A549 (cell line): ENCODE data around the gene SDC4. TPM values are rescaled to one million over a fixed set of nuclear protein-coding genes. Genes with fewer than 3 reads are reported as not detected.
A peak's percentile ranks its signal among the peaks of the same experiment; 100 is the strongest.

ENCODE experiments used
- ATAC-seq, 2 experiments: fragments of 200-7000 bp in 1 of 2; fragments of >200 bp in 1 of 2; cut with Nextera tagmentation in 1 of 2; cut with Tn5 transposase in 1 of 2; 3 replicates each; pipeline versions ENCODE4 v1.8.0 to v1.9.1; 2018 to 2020; ENCODE audit warnings: mild to moderate bottlenecking in 1 of 2, moderate library complexity in 1 of 2
- CTCF ChIA-PET: fragments of 300-600 bp; sonication (Branson Sonifier 250); formaldehyde crosslinking; extraction: SDS; loops from one replicate; lab custom pipeline; 2021; ENCODE audit warnings: antibody characterized with exemption, inconsistent platforms; lab: Yijun Ruan, JAX
- POLR2A ChIA-PET: fragments of 350-600 bp; formaldehyde crosslinking; extraction: SDS; loops from one replicate; lab custom pipeline; 2021; ENCODE audit warnings: antibody characterized with exemption, inconsistent platforms; lab: Yijun Ruan, JAX
- DNase-seq, 2 experiments: peaks; one replicate each; pipeline versions ENCODE4 v3.0.0 to v3.0.0-alpha.2; 2011 to 2016; ENCODE audit warnings: low read depth in 1 of 2, low spot score in 1 of 2
- FAIRE-seq: peaks from 2 replicates; lab custom pipeline; 2011; peaks lifted over from hg19 to GRCh38; lab: Jason Lieb, UNC
- H3K27ac ChIP-seq, 2 experiments: fragments of >200 bp; sonication (Bioruptor Twin); formaldehyde crosslinking; 3 replicates each; pipeline ENCODE4 v1.5.1; 2016 to 2017
- H3K4me1 ChIP-seq: fragments of >200 bp; sonication (Bioruptor Twin); formaldehyde crosslinking; 3 replicates; pipeline ENCODE4 v1.6.1; 2016
- H3K4me2 ChIP-seq: fragments of >200 bp; sonication (Bioruptor Twin); formaldehyde crosslinking; 3 replicates; pipeline ENCODE4 v1.6.1; 2016
- H3K4me3 ChIP-seq: fragments of >200 bp; sonication (Bioruptor Twin); formaldehyde crosslinking; 3 replicates; pipeline ENCODE4 v1.5.1; 2016
- H3K9me3 ChIP-seq: fragments of >200 bp; sonication (Bioruptor Twin); formaldehyde crosslinking; 3 replicates; pipeline ENCODE4 v1.6.1; 2016
- CBX2 ChIP-seq: fragments of 200-600 bp; sonication (generic); IDR thresholded peaks from 2 replicates; pipeline ENCODE4 v1.6.1; 2016; ENCODE audit warnings: low read depth, mild to moderate bottlenecking, borderline replicate concordance
- CBX8 ChIP-seq: fragments of 200-600 bp; sonication (generic); IDR thresholded peaks from 2 replicates; pipeline ENCODE4 v1.6.1; 2016
- EHMT2 ChIP-seq: fragments of 200-600 bp; sonication (generic); IDR thresholded peaks from 2 replicates; pipeline ENCODE4 v1.6.1; 2016; ENCODE audit warnings: antibody characterized with exemption, low read depth, mild to moderate bottlenecking, moderate library complexity
- EP300 ChIP-seq, 2 experiments: fragments of >200 bp; sonication (Bioruptor Twin); formaldehyde crosslinking; IDR thresholded peaks; 2 replicates in 1 of 2; 3 replicates in 1 of 2; pipeline ENCODE4 v1.6.1; 2016 to 2017
- ESRRA ChIP-seq: fragments of 150-350 bp; IDR thresholded peaks from 2 replicates; pipeline ENCODE4 v1.6.1; 2014; ENCODE audit warnings: mild to moderate bottlenecking, low read length, borderline replicate concordance
- FOSL2 ChIP-seq, 2 experiments: fragments of 450-650 bp in 1 of 2; fragments of >200 bp in 1 of 2; sonication (Bioruptor Twin) in 1 of 2; formaldehyde crosslinking; IDR thresholded peaks; 2 replicates each; pipeline versions ENCODE4 v1.5.0 to v1.6.1; 2016 to 2020; ENCODE audit warnings: mild to moderate bottlenecking in 1 of 2, moderate library complexity in 1 of 2
- GATA3 ChIP-seq: IDR thresholded peaks from 2 replicates; pipeline ENCODE4 v1.6.1; 2012; ENCODE audit warnings: borderline replicate concordance
- HOXA7 ChIP-seq: fragments of 250-450 bp; sonication (Bioruptor Pico); IDR thresholded peaks from 2 replicates; pipeline ENCODE4 v1.5.0; 2020; ENCODE audit warnings: mild to moderate bottlenecking, moderate library complexity
- HOXB13 ChIP-seq: fragments of 250-450 bp; sonication (Bioruptor Pico); IDR thresholded peaks from 2 replicates; pipeline ENCODE4 v1.5.0; 2020; ENCODE audit warnings: low read depth, mild to moderate bottlenecking, moderate library complexity
- HOXB5 ChIP-seq: fragments of 250-450 bp; sonication (Bioruptor Pico); IDR thresholded peaks from 2 replicates; pipeline ENCODE4 v1.5.0; 2020; ENCODE audit warnings: mild to moderate bottlenecking, moderate library complexity
- MAFK ChIP-seq: fragments of 450-650 bp; IDR thresholded peaks from 2 replicates; pipeline ENCODE4 v1.6.1; 2014; ENCODE audit not compliant: partially characterized antibody
- PHF8 ChIP-seq: fragments of 200-600 bp; sonication (generic); IDR thresholded peaks from 2 replicates; pipeline ENCODE4 v1.6.1; 2016; ENCODE audit warnings: low read depth, mild to moderate bottlenecking, antibody characterized with exemption, moderate library complexity, borderline replicate concordance
- RARB ChIP-seq: fragments of 250-450 bp; sonication (Bioruptor Pico); IDR thresholded peaks from 2 replicates; pipeline ENCODE4 v1.8.0; 2021; ENCODE audit warnings: mild to moderate bottlenecking, moderate library complexity
- RNF2 ChIP-seq: fragments of 200-600 bp; sonication (generic); IDR thresholded peaks from 2 replicates; pipeline ENCODE4 v1.6.1; 2016; ENCODE audit warnings: low read depth, mild to moderate bottlenecking, antibody characterized with exemption, moderate library complexity, borderline replicate concordance
- SREBF2 ChIP-seq: fragments of 450-650 bp; IDR thresholded peaks from 2 replicates; pipeline ENCODE4 v1.6.1; 2014; ENCODE audit warnings: mild to moderate bottlenecking, moderate library complexity
- ZC3H11A ChIP-seq: fragments of 450-650 bp; IDR thresholded peaks from 2 replicates; pipeline ENCODE4 v1.6.1; 2014; ENCODE audit warnings: antibody characterized with exemption, mild to moderate bottlenecking
- ZNF302 ChIP-seq: fragments of 250-450 bp; sonication (Bioruptor Pico); IDR thresholded peaks from 2 replicates; pipeline ENCODE4 v1.9.0; 2021; ENCODE audit warnings: inconsistent platforms, mild to moderate bottlenecking, moderate library complexity
- WGBS: methylation state at CpG from one replicate; pipeline ENCODE4 v1.1.6; 2017; ENCODE audit errors: missing lambda C conversion rate; 5-methylcytosine and 5-hydroxymethylcytosine counted together
- polyA plus RNA-seq, 4 experiments: library from polyadenylated mRNA; depleted of rRNA in 3 of 4; stranded (reverse); fragments of >200 nt; fragmentation: RNase III in 1 of 4; extraction: RNeasy Plus Mini Kit Qiagen cat#74134 plus additional on column Dnase treatment in 1 of 4; gene quantifications; 2 replicates in 3 of 4; 3 replicates in 1 of 4; pipeline ENCODE4 v1.2.3, GENCODE V29; 2011 to 2017
- TF ChIP-seq, protein P1 (sequence below): fragments of >200 bp; sonication (Bioruptor Twin); formaldehyde crosslinking; IDR thresholded peaks from 3 replicates; pipeline ENCODE4 v1.5.1; 2016
- TF ChIP-seq, protein P2 (sequence below): fragments of 150-350 bp; IDR thresholded peaks from 2 replicates; pipeline ENCODE4 v1.6.1; 2014; ENCODE audit warnings: low read depth, mild to moderate bottlenecking, low read length
- TF ChIP-seq, protein P3 (sequence below): fragments of 200-600 bp; sonication (generic); IDR thresholded peaks from 2 replicates; pipeline ENCODE4 v1.6.1; 2016; ENCODE audit warnings: antibody characterized with exemption, mild to moderate bottlenecking, moderate library complexity
- TF ChIP-seq, protein P4 (sequence below): fragments of >200 bp; sonication (Bioruptor Twin); formaldehyde crosslinking; IDR thresholded peaks from 2 replicates; pipeline ENCODE4 v1.6.1; 2016
- TF ChIP-seq, protein P5 (sequence below): fragments of 250-450 bp; sonication (Bioruptor Pico); IDR thresholded peaks from 2 replicates; pipeline ENCODE4 v1.5.0; 2021; ENCODE audit warnings: mild to moderate bottlenecking, moderate library complexity, borderline replicate concordance
- TF ChIP-seq, protein P6 (sequence below): IDR thresholded peaks from 2 replicates; pipeline ENCODE4 v1.6.1; 2012; ENCODE audit warnings: low read depth, borderline replicate concordance

Gene SDC4
- polyA plus RNA-seq, 2 of the 4 experiments (the other 2 are of a cell fraction), result 27.4 to 35.6 TPM

DNA sequence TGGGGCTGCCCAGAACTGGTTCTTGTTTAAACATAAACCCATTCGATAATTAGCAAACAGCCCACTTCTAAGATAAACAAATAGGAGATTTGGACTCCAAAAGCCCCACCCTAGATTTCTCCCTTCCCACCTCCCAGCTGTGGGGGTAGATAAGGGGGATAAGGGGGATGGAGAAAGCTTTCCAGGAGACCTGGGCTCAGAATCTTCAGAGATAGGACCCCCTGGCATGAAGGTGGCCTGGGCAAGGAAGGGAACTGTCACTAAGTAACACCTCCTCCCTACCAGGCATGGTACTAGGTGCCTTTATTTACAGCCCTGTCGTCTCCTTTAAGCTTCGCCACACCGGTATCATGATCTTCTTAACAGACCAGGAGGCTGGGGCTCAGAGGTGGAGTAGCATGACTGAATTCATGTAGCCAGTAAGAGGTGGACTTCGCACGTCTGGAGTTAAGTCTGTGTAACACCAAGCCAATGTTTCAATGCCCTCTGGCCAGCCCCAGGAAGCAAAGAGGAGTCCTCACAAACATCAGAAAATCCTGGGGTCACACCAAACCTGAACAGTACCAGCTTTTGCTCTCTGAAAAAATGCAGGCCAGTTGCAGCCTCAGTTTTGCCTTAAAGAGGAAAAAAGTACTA lies 4.6 kb downstream of the SDC4 start:
- WGBS, result 24% methylated on average over 6 of the region's 6 CpGs
- TF ChIP-seq ZC3H11A (no peak), FOSL2 (IDR thresholded peaks at IDR 0.05) (no peak), FOSL2 (CRISPR knock-in tag; IDR thresholded peaks at IDR 0.05) (no peak), CBX2 (no peak), HOXA7 (no peak), PHF8 (no peak), GATA3 (no peak), CBX8 (no peak), HOXB5 (no peak), EHMT2 (no peak), HOXB13 (CRISPR knock-in tag) (no peak), RNF2 (no peak), EP300 (IDR thresholded peaks at IDR 0.05) (no peak), ESRRA (no peak), ZNF302 (CRISPR knock-in tag) (no peak)
- TF ChIP-seq, protein P1, sequence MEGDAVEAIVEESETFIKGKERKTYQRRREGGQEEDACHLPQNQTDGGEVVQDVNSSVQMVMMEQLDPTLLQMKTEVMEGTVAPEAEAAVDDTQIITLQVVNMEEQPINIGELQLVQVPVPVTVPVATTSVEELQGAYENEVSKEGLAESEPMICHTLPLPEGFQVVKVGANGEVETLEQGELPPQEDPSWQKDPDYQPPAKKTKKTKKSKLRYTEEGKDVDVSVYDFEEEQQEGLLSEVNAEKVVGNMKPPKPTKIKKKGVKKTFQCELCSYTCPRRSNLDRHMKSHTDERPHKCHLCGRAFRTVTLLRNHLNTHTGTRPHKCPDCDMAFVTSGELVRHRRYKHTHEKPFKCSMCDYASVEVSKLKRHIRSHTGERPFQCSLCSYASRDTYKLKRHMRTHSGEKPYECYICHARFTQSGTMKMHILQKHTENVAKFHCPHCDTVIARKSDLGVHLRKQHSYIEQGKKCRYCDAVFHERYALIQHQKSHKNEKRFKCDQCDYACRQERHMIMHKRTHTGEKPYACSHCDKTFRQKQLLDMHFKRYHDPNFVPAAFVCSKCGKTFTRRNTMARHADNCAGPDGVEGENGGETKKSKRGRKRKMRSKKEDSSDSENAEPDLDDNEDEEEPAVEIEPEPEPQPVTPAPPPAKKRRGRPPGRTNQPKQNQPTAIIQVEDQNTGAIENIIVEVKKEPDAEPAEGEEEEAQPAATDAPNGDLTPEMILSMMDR, result no peak
- TF ChIP-seq, protein P2, sequence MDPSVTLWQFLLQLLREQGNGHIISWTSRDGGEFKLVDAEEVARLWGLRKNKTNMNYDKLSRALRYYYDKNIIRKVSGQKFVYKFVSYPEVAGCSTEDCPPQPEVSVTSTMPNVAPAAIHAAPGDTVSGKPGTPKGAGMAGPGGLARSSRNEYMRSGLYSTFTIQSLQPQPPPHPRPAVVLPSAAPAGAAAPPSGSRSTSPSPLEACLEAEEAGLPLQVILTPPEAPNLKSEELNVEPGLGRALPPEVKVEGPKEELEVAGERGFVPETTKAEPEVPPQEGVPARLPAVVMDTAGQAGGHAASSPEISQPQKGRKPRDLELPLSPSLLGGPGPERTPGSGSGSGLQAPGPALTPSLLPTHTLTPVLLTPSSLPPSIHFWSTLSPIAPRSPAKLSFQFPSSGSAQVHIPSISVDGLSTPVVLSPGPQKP, result no peak
- ChIA-PET POLR2A (interaction anchor here (0.5 to 1.4 kb wide), 5 partner anchors 8 to 429 kb away, joined by 3 to 11 read pairs (median 6); partner anchors contain the start of genes PIGT and SYS1), CTCF (interaction anchor here (1.1 to 8.9 kb wide), 9 partner anchors 8 to 427 kb away, joined by 3 to 82 read pairs (median 6); partner anchors contain the start of gene SYS1)
- Histone ChIP-seq H3K4me3 (peak overlapping the region; percentile 14; the same call in 2 of the 3 replicates), H3K4me2 (peak overlapping the region; percentile 98), H3K4me1 (peaks cover 91% of the 10 kb centered on the region), H3K27ac (peak overlapping the region; percentile 82 to 96), H3K9me3 (no peaks in the 10 kb centered on the region)
- no peak for FAIRE-seq
- peak in 1 of 2 experiments; percentile 36 for DNase-seq
- peak in 1 of 2 experiments; percentile 30; a peak in 3 of 6 replicates for ATAC-seq

DNA sequence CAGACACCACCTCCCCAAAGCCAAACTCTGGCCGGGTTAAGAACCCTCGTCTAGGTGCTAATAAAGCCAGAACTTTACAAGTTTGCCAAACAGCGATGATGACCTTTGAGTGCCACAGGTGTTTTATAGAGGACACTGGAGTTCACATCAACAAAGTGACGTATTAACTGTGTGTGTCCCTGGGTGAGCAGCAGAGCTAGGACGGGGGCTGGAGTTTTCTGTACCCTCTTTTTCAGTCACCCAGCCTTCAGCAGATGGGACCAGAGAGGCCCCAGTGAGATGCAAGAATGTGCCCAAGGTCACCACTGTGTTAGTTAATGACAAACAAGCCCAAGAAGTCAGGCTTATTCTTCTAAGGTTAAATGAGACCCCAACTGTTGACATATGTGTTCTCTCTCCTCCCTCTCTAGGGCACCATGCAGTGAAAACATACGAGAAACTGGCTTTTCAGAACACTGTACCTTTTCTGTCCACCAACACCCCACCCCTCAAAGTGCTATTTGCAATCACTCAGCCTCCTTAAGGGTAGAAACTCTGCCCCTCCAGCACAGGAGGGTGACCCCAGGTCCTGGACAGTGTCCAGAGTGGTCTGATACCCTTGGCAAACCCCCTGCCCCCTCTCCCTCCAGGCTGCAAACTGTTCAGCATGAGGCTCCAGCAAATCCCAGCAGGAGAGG lies 5.2 kb downstream of the SDC4 start:
- ATAC-seq (no peak), DNase-seq (no peak), FAIRE-seq (no peak)
- H3K27ac ChIP-seq, result peak overlapping the region; percentile 82 to 96
- 33% methylated on average over 6 of the region's 6 CpGs for WGBS
- peaks cover 95% of the 10 kb centered on the region for H3K4me1 ChIP-seq
- no peaks in the 10 kb centered on the region for H3K9me3 ChIP-seq
- H3K4me3 ChIP-seq, result peak overlapping the region; percentile 14; the same call in 2 of the 3 replicates
- ChIA-PET CTCF (interaction anchor here (1.6 to 8.9 kb wide), 6 partner anchors 18 to 428 kb away, joined by 4 to 82 read pairs (median 8); partner anchors contain the start of gene SYS1), POLR2A (no interaction called here)
- H3K4me2 ChIP-seq, result peak overlapping the region; percentile 98
- TF ChIP-seq, protein P3, sequence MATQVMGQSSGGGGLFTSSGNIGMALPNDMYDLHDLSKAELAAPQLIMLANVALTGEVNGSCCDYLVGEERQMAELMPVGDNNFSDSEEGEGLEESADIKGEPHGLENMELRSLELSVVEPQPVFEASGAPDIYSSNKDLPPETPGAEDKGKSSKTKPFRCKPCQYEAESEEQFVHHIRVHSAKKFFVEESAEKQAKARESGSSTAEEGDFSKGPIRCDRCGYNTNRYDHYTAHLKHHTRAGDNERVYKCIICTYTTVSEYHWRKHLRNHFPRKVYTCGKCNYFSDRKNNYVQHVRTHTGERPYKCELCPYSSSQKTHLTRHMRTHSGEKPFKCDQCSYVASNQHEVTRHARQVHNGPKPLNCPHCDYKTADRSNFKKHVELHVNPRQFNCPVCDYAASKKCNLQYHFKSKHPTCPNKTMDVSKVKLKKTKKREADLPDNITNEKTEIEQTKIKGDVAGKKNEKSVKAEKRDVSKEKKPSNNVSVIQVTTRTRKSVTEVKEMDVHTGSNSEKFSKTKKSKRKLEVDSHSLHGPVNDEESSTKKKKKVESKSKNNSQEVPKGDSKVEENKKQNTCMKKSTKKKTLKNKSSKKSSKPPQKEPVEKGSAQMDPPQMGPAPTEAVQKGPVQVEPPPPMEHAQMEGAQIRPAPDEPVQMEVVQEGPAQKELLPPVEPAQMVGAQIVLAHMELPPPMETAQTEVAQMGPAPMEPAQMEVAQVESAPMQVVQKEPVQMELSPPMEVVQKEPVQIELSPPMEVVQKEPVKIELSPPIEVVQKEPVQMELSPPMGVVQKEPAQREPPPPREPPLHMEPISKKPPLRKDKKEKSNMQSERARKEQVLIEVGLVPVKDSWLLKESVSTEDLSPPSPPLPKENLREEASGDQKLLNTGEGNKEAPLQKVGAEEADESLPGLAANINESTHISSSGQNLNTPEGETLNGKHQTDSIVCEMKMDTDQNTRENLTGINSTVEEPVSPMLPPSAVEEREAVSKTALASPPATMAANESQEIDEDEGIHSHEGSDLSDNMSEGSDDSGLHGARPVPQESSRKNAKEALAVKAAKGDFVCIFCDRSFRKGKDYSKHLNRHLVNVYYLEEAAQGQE, result no peak
- TF ChIP-seq MAFK, result no peak
- TF ChIP-seq PHF8, result no peak
- no peak for TF ChIP-seq ZC3H11A
- no peak for TF ChIP-seq FOSL2 (IDR thresholded peaks at IDR 0.05)
- no peak for TF ChIP-seq FOSL2 (CRISPR knock-in tag; IDR thresholded peaks at IDR 0.05)
- TF ChIP-seq, protein P2, result no peak
- TF ChIP-seq RARB (CRISPR knock-in tag), result no peak
- TF ChIP-seq, protein P4, sequence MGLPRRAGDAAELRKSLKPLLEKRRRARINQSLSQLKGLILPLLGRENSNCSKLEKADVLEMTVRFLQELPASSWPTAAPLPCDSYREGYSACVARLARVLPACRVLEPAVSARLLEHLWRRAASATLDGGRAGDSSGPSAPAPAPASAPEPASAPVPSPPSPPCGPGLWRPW, result no peak
- TF ChIP-seq, protein P5, sequence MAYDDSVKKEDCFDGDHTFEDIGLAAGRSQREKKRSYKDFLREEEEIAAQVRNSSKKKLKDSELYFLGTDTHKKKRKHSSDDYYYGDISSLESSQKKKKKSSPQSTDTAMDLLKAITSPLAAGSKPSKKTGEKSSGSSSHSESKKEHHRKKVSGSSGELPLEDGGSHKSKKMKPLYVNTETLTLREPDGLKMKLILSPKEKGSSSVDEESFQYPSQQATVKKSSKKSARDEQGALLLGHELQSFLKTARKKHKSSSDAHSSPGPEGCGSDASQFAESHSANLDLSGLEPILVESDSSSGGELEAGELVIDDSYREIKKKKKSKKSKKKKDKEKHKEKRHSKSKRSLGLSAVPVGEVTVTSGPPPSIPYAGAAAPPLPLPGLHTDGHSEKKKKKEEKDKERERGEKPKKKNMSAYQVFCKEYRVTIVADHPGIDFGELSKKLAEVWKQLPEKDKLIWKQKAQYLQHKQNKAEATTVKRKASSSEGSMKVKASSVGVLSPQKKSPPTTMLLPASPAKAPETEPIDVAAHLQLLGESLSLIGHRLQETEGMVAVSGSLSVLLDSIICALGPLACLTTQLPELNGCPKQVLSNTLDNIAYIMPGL (CRISPR knock-in tag), result no peak
- TF ChIP-seq, protein P6, sequence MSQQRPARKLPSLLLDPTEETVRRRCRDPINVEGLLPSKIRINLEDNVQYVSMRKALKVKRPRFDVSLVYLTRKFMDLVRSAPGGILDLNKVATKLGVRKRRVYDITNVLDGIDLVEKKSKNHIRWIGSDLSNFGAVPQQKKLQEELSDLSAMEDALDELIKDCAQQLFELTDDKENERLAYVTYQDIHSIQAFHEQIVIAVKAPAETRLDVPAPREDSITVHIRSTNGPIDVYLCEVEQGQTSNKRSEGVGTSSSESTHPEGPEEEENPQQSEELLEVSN, result no peak
- TF ChIP-seq SREBF2, result no peak
